Body of pancreas (tissue), 4 donors: Measurements from ENCODE around the gene OAS1.

Source experiments
- CTCF ChIP-seq, 7 experiments: fragments of 450-650 bp in 4 of 7; fragments of 200-600 bp in 3 of 7; sonication (generic) in 3 of 7; IDR thresholded peaks; one replicate each; pipeline ENCODE4 v1.5.1; 2016 to 2019; ENCODE audit warnings: antibody characterized with exemption in 7 of 7
- POLR2A ChIP-seq, 3 donors: fragments of 450-650 bp; IDR thresholded peaks; one replicate each; pipeline ENCODE4 v1.6.1; 2016; ENCODE audit warnings: antibody characterized with exemption in 3 of 3, mild to moderate bottlenecking in 2 of 3

GRCh38 chr12:112916270-112916669 lies 9.5 kb downstream of the OAS1 start:
- TF ChIP-seq CTCF (IDR thresholded peaks at IDR 0.05) (no peak), POLR2A (IDR thresholded peaks at IDR 0.05) (no peak)
